Measurements from ENCODE around the gene LRFN3.

The LRFN3 gene

GRCh38 chr19:35901854-35902661 is 34.1 kb upstream of the LRFN3 start, which contains the start of gene HCST:
Gene HCST, plus strand, starts transcription at chr19:35902529. Its CDS starts 65 bp downstream, at chr19:35902594.
- peak within 1 kb of the TSS; percentile 37 for H3K4me3 ChIP-seq (replicated peaks; ENCODE audit: low read depth, low read length)
- no peak for DNase-seq (ENCODE audit: extremely low read depth, low read depth)
- no peak for TF ChIP-seq CTCF (IDR thresholded peaks at IDR 0.05; ENCODE audit: low read depth, low read length, missing control alignments)

- no peak for TF ChIP-seq CTCF (IDR thresholded peaks at IDR 0.05; ENCODE audit: low read depth, low read length, missing control alignments)
- peak overlapping the region; percentile 37 for H3K4me3 ChIP-seq (replicated peaks; ENCODE audit: low read depth, low read length)
These were observed 33.2 kb upstream of the LRFN3 start for GRCh38 chr19:35902870-35903475.

GRCh38 chr19:35903550-35904179 is 32.5 kb upstream of the LRFN3 start:
- TF ChIP-seq CTCF (IDR thresholded peaks at IDR 0.05; ENCODE audit: low read depth, low read length, missing control alignments), result no peak
- peak overlapping the region; percentile 37 for H3K4me3 ChIP-seq (replicated peaks; ENCODE audit: low read depth, low read length)
- DNase-seq (ENCODE audit: extremely low read depth, low read depth), result peak; percentile 53

More at GRCh38 chr19:35902870-35903475, 33.2 kb upstream of the LRFN3 start:
- no peak for DNase-seq (ENCODE audit: extremely low read depth, low read depth)

GRCh38 chr19:35904311-35905068 is 31.7 kb upstream of the LRFN3 start:
- no peak for DNase-seq (ENCODE audit: extremely low read depth, low read depth)
- no peak overlapping the region for H3K4me3 ChIP-seq (replicated peaks; ENCODE audit: low read depth, low read length)
- no peak for TF ChIP-seq CTCF (IDR thresholded peaks at IDR 0.05; ENCODE audit: low read depth, low read length, missing control alignments)

- no peak for TF ChIP-seq CTCF (IDR thresholded peaks at IDR 0.05; ENCODE audit: low read depth, low read length, missing control alignments)
- no peak overlapping the region for H3K4me3 ChIP-seq (replicated peaks; ENCODE audit: low read depth, low read length)
- DNase-seq (ENCODE audit: extremely low read depth, low read depth), result no peak
These were observed 30.9 kb upstream of the LRFN3 start for GRCh38 chr19:35905178-35905727.

- TF ChIP-seq CTCF (IDR thresholded peaks at IDR 0.05; ENCODE audit: low read depth, low read length, missing control alignments), result no peak
- H3K4me3 ChIP-seq (replicated peaks; ENCODE audit: low read depth, low read length), result no peak overlapping the region
- DNase-seq (ENCODE audit: extremely low read depth, low read depth), result no peak
These were observed 28.8 kb upstream of the LRFN3 start for GRCh38 chr19:35907377-35907745.

Data from HFF-Myc (cell line).